GM18873 (cell line): ENCODE measurements around the gene SURF2.
"Not testable (repeated sequence)": the region's sequence is repeated elsewhere in the genome, so short reads cannot be mapped to it uniquely, and the experiment has no call there.

Experiments used
- ATAC-seq: cut with Tn5 transposase; IDR thresholded peaks from one replicate; pipeline ENCODE4 v1.9.1; 2021; ENCODE audit warnings: mild to moderate bottlenecking, moderate library complexity, moderate number of reproducible peaks; ENCODE audit not compliant: unreplicated experiment, low FRiP score

Gene SURF2

GRCh38 chr9:133356391-133357091 is at the start of gene SURF2, which contains the start of gene SURF1:
Gene SURF2 (plus strand): TSS chr9:133356550. CDS start chr9:133356593, 43 bp downstream.
Gene SURF1 (minus strand): TSS chr9:133356487. CDS start chr9:133356453, 34 bp downstream.
- ATAC-seq: no peak

GRCh38 chr9:133307301-133307700 is 49.0 kb upstream of the SURF2 start:
- ATAC-seq: no peak

- no peak for ATAC-seq
Measured at GRCh38 chr9:133309608-133310007, 46.7 kb upstream of the SURF2 start.

- no peak for ATAC-seq
Measured at GRCh38 chr9:133315997-133316396, 40.4 kb upstream of the SURF2 start.

- ATAC-seq: not testable (repeated sequence)
Measured at GRCh38 chr9:133317551-133317950, 38.8 kb upstream of the SURF2 start.

GRCh38 chr9:133320421-133320881 is 35.9 kb upstream of the SURF2 start:
- no peak for ATAC-seq

- ATAC-seq: no peak
Measured at GRCh38 chr9:133321411-133321935, 34.9 kb upstream of the SURF2 start.

GRCh38 chr9:133322701-133323100 is 33.6 kb upstream of the SURF2 start:
- no peak for ATAC-seq

- ATAC-seq: no peak
Measured at GRCh38 chr9:133323211-133323610, 33.1 kb upstream of the SURF2 start.

GRCh38 chr9:133323991-133324703 is 32.2 kb upstream of the SURF2 start:
- no peak for ATAC-seq

GRCh38 chr9:133327021-133327420 is 29.3 kb upstream of the SURF2 start:
- not testable (repeated sequence) for ATAC-seq

- no peak for ATAC-seq
Measured at GRCh38 chr9:133327834-133328484, 28.4 kb upstream of the SURF2 start.

- ATAC-seq: not testable (repeated sequence)
Measured at GRCh38 chr9:133329306-133330156, 26.8 kb upstream of the SURF2 start.

- ATAC-seq: no peak
Measured at GRCh38 chr9:133331221-133331620, 25.1 kb upstream of the SURF2 start.

GRCh38 chr9:133331641-133332380 is 24.5 kb upstream of the SURF2 start:
- no peak for ATAC-seq

- ATAC-seq: no peak
Measured at GRCh38 chr9:133332381-133332730, 24.0 kb upstream of the SURF2 start.

GRCh38 chr9:133333011-133333410 is 23.3 kb upstream of the SURF2 start:
- ATAC-seq: no peak

- ATAC-seq: no peak
Measured at GRCh38 chr9:133333566-133333965, 22.8 kb upstream of the SURF2 start.

- ATAC-seq: no peak
Measured at GRCh38 chr9:133334161-133334560, 22.2 kb upstream of the SURF2 start.
